Neuron (in vitro differentiated cells): ENCODE data around the gene PROB1.
"Not testable (repeated sequence)": the region's sequence is repeated elsewhere in the genome, so short reads cannot be mapped to it uniquely, and the experiment has no call there.

Source experiments
- H2AFZ ChIP-seq: one replicate; pipeline ENCODE4 v1.6.1; 2013; ENCODE audit warnings: low read depth, mild to moderate bottlenecking, inconsistent platforms, low read length, moderate library complexity
- H3K27me3 ChIP-seq: one replicate; pipeline ENCODE4 v1.6.1; 2013; ENCODE audit warnings: low read length; ENCODE audit not compliant: insufficient read depth
- H3K36me3 ChIP-seq: one replicate; pipeline ENCODE4 v1.6.1; 2013; ENCODE audit warnings: low read length; ENCODE audit not compliant: insufficient read depth
- H3K4me1 ChIP-seq: one replicate; pipeline ENCODE4 v1.6.1; 2013; ENCODE audit warnings: low read length; ENCODE audit not compliant: insufficient read depth
- H3K4me3 ChIP-seq: 2 replicates; pipeline ENCODE4 v1.5.1; 2013; ENCODE audit warnings: mild to moderate bottlenecking, low read length, moderate library complexity
- H3K9me3 ChIP-seq: one replicate; pipeline ENCODE4 v1.6.1; 2013; ENCODE audit warnings: low read length

The PROB1 gene

GRCh38 chr5:139374909-139375308 is 20.0 kb downstream of the PROB1 start:
- peaks cover 33% of the 10 kb centered on the region for H3K36me3 ChIP-seq
- no peak overlapping the region for H2AFZ ChIP-seq
- no peaks in the 10 kb centered on the region for H3K4me1 ChIP-seq

DNA sequence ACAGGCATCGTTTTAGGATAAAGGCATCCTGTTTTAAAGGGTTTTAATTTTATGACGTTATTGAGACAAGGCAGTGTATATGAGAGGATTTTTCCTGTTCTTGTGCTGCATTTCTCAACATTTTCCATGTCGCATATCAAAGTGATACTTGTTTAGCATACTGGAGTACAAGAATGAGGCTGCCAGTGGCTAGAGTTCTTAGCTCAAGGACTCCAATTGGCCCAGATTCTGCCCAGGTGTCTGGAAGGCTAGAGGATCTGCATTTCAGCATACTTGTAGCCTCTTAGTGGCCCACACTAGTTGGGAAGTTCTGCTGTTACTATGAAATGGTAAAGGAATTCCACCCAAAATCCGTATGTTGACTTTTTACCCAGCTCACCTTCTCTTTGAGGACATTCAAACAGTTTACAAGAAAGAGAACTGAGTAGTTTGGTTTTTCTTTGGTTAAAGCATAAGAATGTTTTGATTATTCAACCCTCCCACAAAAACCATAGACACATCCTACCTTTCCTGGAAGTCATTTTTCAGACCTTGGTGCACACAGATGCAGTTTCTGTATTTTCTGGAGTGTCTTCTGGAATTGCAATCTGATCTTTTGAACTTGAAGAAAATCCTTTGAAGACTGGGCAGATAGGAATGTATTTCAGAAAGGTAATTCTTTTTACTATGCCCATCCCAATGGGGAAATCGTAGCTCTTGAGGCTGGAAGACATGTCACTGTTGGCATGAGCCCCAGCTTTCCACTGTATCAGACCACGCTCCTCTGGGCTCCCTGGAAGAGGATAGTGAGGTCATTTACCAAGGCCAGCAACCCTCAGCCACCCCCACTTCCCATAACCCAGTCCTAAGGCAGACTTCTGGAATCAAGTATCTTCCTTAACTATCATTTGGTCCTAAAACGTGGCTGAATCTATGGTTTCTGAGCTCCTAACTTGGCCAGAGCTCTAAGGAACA is 23.1 kb downstream of the PROB1 start:
- H3K36me3 ChIP-seq: peaks cover 58% of the 10 kb centered on the region
- H3K9me3 ChIP-seq: no peaks in the 10 kb centered on the region
- H3K4me3 ChIP-seq: no peak overlapping the region
- H3K4me1 ChIP-seq: no peaks in the 10 kb centered on the region
- no peaks in the 10 kb centered on the region for H3K27me3 ChIP-seq
- no peak overlapping the region for H2AFZ ChIP-seq

More at GRCh38 chr5:139374909-139375308, 20.0 kb downstream of the PROB1 start:
- Histone ChIP-seq H3K4me3 (no peak overlapping the region), H3K27me3 (no peaks in the 10 kb centered on the region), H3K9me3 (no peaks in the 10 kb centered on the region)

- Histone ChIP-seq H2AFZ (no peak overlapping the region), H3K4me3 (no peak overlapping the region), H3K9me3 (no peaks in the 10 kb centered on the region), H3K27me3 (no peaks in the 10 kb centered on the region), H3K4me1 (no peaks in the 10 kb centered on the region), H3K36me3 (peaks cover 70% of the 10 kb centered on the region)
Observed at GRCh38 chr5:139369181-139369580, 25.7 kb downstream of the PROB1 start.

- no peaks in the 10 kb centered on the region for H3K4me1 ChIP-seq
- H3K27me3 ChIP-seq: no peaks in the 10 kb centered on the region
- H3K4me3 ChIP-seq: no peak overlapping the region
- no peaks in the 10 kb centered on the region for H3K9me3 ChIP-seq
- H2AFZ ChIP-seq: no peak overlapping the region
- peaks cover 72% of the 10 kb centered on the region for H3K36me3 ChIP-seq
Observed at GRCh38 chr5:139368613-139369012, 26.3 kb downstream of the PROB1 start.

DNA sequence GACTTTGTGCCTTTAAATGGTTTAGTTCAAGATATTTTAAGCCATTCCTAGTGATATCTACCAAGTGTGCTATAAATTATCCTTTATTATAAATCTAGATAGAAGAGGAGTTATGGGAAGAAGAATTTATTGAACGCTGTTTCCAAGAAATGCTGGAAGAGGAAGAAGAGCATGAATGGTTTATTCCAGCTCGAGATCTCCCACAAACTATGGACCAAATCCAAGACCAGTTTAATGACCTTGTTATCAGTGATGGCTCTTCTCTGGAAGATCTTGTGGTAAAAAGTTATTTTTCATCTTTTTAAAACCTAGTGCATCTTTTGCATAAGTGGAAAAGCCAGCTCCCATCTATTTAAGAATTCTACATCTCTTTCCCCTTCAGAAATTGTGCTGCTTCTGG is 30.4 kb downstream of the PROB1 start:
- Histone ChIP-seq H3K27me3 (no peaks in the 10 kb centered on the region), H2AFZ (no peak overlapping the region), H3K36me3 (peaks cover 60% of the 10 kb centered on the region), H3K9me3 (no peaks in the 10 kb centered on the region), H3K4me1 (no peaks in the 10 kb centered on the region), H3K4me3 (no peak overlapping the region)

- Histone ChIP-seq H3K27me3 (no peaks in the 10 kb centered on the region), H3K9me3 (no peaks in the 10 kb centered on the region), H3K36me3 (peaks cover 55% of the 10 kb centered on the region), H3K4me3 (no peak overlapping the region), H2AFZ (no peak overlapping the region), H3K4me1 (no peaks in the 10 kb centered on the region)
Observed at GRCh38 chr5:139363937-139364336, 31.0 kb downstream of the PROB1 start.

- H3K9me3 ChIP-seq: no peaks in the 10 kb centered on the region
- H3K36me3 ChIP-seq: peaks cover 54% of the 10 kb centered on the region
- no peaks in the 10 kb centered on the region for H3K4me1 ChIP-seq
Observed at GRCh38 chr5:139361835-139362429, 33.0 kb downstream of the PROB1 start.

DNA sequence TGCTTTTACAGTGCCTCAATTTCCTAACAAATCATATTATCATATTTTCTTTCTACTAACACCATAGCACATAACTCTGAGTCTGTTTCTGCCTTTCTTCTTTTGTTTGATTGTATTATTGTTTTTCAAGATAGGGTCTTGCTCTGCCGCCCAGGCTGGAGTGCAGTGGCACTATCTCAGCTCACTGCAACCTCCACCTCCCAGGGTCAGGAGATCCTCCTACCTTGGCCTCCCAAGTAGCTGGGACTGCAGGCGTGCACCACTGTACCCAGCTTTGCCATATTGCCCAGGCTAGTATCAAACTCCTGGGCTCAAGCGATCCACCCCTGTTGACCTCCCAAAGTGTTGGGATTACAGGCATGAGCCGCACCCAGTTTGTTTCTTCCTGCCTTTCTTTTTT is 34.5 kb downstream of the PROB1 start:
- H2AFZ ChIP-seq: no peak overlapping the region
- peaks cover 40% of the 10 kb centered on the region for H3K36me3 ChIP-seq
- H3K4me3 ChIP-seq: no peak overlapping the region
- no peaks in the 10 kb centered on the region for H3K27me3 ChIP-seq
- no peaks in the 10 kb centered on the region for H3K9me3 ChIP-seq
- H3K4me1 ChIP-seq: no peaks in the 10 kb centered on the region

More at GRCh38 chr5:139361835-139362429, 33.0 kb downstream of the PROB1 start:
- H3K27me3 ChIP-seq: no peaks in the 10 kb centered on the region
- H3K4me3 ChIP-seq: no peak overlapping the region
- H2AFZ ChIP-seq: no peak overlapping the region

- H3K27me3 ChIP-seq: no peaks in the 10 kb centered on the region
Observed at GRCh38 chr5:139358064-139358463, 36.8 kb downstream of the PROB1 start.

DNA sequence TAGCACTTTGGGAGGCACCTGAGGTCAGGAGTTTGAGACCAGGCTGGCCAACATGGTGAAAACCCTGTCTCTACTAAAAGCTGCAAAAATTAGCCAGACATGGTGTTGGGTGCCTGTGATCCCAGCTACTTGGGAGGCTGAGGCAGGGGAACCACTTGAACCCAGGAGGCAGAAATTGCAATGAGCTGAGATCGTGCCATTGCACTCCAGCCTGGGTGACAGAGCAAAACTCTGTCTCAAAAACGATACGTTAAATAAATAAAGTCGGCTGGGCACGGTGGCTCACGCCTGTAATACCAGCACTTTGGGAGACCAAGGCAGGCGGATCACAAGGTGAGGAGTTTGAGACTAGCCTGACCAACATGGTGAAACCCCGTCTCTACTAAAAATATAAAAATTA is 39.0 kb downstream of the PROB1 start:
- not testable (repeated sequence) for H3K4me3 ChIP-seq, H3K27me3 ChIP-seq, H3K4me1 ChIP-seq, H2AFZ ChIP-seq, H3K9me3 ChIP-seq
- peaks cover 37% of the 10 kb centered on the region for H3K36me3 ChIP-seq

More at GRCh38 chr5:139358064-139358463, 36.8 kb downstream of the PROB1 start:
- peaks cover 33% of the 10 kb centered on the region for H3K36me3 ChIP-seq
- no peak overlapping the region for H3K4me3 ChIP-seq
- H3K9me3 ChIP-seq: peaks cover 6% of the 10 kb centered on the region
- H2AFZ ChIP-seq: no peak overlapping the region
- H3K4me1 ChIP-seq: no peaks in the 10 kb centered on the region

GRCh38 chr5:139354186-139354585 is 40.7 kb downstream of the PROB1 start:
- H2AFZ ChIP-seq: no peak overlapping the region
- H3K27me3 ChIP-seq: no peaks in the 10 kb centered on the region
- H3K4me1 ChIP-seq: no peaks in the 10 kb centered on the region
- no peak overlapping the region for H3K4me3 ChIP-seq
- peaks cover 7% of the 10 kb centered on the region for H3K9me3 ChIP-seq
- H3K36me3 ChIP-seq: peaks cover 32% of the 10 kb centered on the region

DNA sequence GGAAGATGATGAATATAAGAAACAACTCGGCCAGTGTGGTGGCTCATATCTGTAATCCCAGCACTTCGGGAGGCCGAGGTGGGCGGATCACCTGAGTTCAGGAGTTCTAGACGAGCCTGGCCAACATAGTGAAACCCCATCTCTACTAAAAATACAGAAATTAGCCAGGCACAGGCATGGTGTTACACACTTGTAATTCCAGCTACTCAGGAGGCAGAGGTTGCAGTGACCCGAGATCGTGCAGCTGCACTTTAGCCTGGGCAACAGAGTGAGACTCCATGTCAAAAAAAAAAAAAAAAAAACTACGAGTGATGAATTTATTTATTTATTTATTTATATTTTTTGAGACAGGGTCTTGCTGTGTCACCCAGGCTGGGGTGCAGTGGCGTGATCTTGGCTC is 47.0 kb downstream of the PROB1 start:
- not testable (repeated sequence) for H2AFZ ChIP-seq, H3K27me3 ChIP-seq, H3K9me3 ChIP-seq, H3K4me3 ChIP-seq
- peaks cover 22% of the 10 kb centered on the region for H3K36me3 ChIP-seq
- H3K4me1 ChIP-seq: peaks cover 15% of the 10 kb centered on the region

GRCh38 chr5:139345442-139345841 is 49.5 kb downstream of the PROB1 start:
- H3K27me3 ChIP-seq, H3K9me3 ChIP-seq, H2AFZ ChIP-seq, H3K4me3 ChIP-seq: not testable (repeated sequence)
- H3K4me1 ChIP-seq: peaks cover 22% of the 10 kb centered on the region
- peaks cover 16% of the 10 kb centered on the region for H3K36me3 ChIP-seq
